GM11168 (cell line): Measurements from ENCODE around the gene CARMIL3.

Experiments
- in situ Hi-C: fragments of 300-500 bp; cut with MboI; formaldehyde crosslinking; loops from one replicate; pipeline ENCODE4 v1.12.0; 2022; ENCODE audit warnings: low sequenced_read_pairs; ENCODE audit not compliant: unreplicated experiment

CARMIL3 gene

GRCh38 chr14:24087004-24087403 lies 35.2 kb downstream of the CARMIL3 start:
- in situ Hi-C loops = loop anchor here (25.0 kb wide), 1 partner anchor 100 kb away; the partner anchor contains the start of gene DHRS4L2

- in situ Hi-C loops = loop anchor here (25.0 kb wide), 1 partner anchor 101 kb away; the partner anchor contains the start of gene DHRS4L2
These were observed 36.3 kb downstream of the CARMIL3 start for GRCh38 chr14:24088095-24088494.

GRCh38 chr14:24089890-24090289 lies 38.1 kb downstream of the CARMIL3 start:
- in situ Hi-C loops = loop anchor here (5.0 to 25.0 kb wide), 2 partner anchors 33 to 103 kb away; partner anchors contain the start of gene DHRS4L2

GRCh38 chr14:24092110-24092504 lies 40.3 kb downstream of the CARMIL3 start:
- in situ Hi-C loops = loop anchor here (5.0 to 25.0 kb wide), 2 partner anchors 35 to 105 kb away; partner anchors contain the start of gene DHRS4L2

- in situ Hi-C loops = loop anchor here (5.0 to 25.0 kb wide), 2 partner anchors 35 to 105 kb away; partner anchors contain the start of gene DHRS4L2
These were observed 40.8 kb downstream of the CARMIL3 start for GRCh38 chr14:24092505-24093206.

GRCh38 chr14:24093207-24093900 lies 41.5 kb downstream of the CARMIL3 start:
- in situ Hi-C loops = loop anchor here (5.0 to 25.0 kb wide), 2 partner anchors 36 to 106 kb away; partner anchors contain the start of gene DHRS4L2

GRCh38 chr14:24093901-24094840 lies 42.4 kb downstream of the CARMIL3 start, which contains the start of gene PCK2:
Gene PCK2, plus strand, starts transcription at chr14:24094311. Its CDS starts 95 bp downstream, at chr14:24094406.
- in situ Hi-C loops = loop anchor here (5.0 to 25.0 kb wide), 2 partner anchors 37 to 107 kb away; partner anchors contain the start of gene DHRS4L2

GRCh38 chr14:24094841-24095270 lies 43.0 kb downstream of the CARMIL3 start:
- in situ Hi-C loops = loop anchor here (5.0 to 25.0 kb wide), 2 partner anchors 38 to 108 kb away; partner anchors contain the start of gene DHRS4L2

- in situ Hi-C loops = loop anchor here (25.0 kb wide), 1 partner anchor 108 kb away; the partner anchor contains the start of gene DHRS4L2
These were observed 43.7 kb downstream of the CARMIL3 start for GRCh38 chr14:24095271-24096068.

- in situ Hi-C loops = loop anchor here (25.0 kb wide), 1 partner anchor 109 kb away; the partner anchor contains the start of gene DHRS4L2
These were observed 44.9 kb downstream of the CARMIL3 start for GRCh38 chr14:24096545-24097181.

- in situ Hi-C loops = loop anchor here (25.0 kb wide), 1 partner anchor 111 kb away; the partner anchor contains the start of gene DHRS4L2
These were observed 46.6 kb downstream of the CARMIL3 start for GRCh38 chr14:24098229-24098926.

- in situ Hi-C loops = loop anchor here (25.0 kb wide), 1 partner anchor 112 kb away; the partner anchor contains the start of gene DHRS4L2
These were observed 47.4 kb downstream of the CARMIL3 start for GRCh38 chr14:24098927-24099813.

GRCh38 chr14:24100197-24100981 lies 48.6 kb downstream of the CARMIL3 start:
- in situ Hi-C loops = no loop called here

GRCh38 chr14:24100982-24101494 lies 49.2 kb downstream of the CARMIL3 start:
- in situ Hi-C loops = no loop called here

- in situ Hi-C loops = no loop called here
These were observed 50.7 kb downstream of the CARMIL3 start for GRCh38 chr14:24102357-24103048.
